Panc1 (cell line): ENCODE data around the gene LILRA5.

Experiments
- CTCF ChIP-seq: fragments of 450-650 bp; IDR thresholded peaks from 2 replicates; pipeline ENCODE4 v1.5.1; 2017; ENCODE audit warnings: mild to moderate bottlenecking
- POLR2AphosphoS5 ChIP-seq: IDR thresholded peaks from 2 replicates; pipeline ENCODE4 v1.6.1; 2012; ENCODE audit warnings: mild to moderate bottlenecking, low read depth, low read length, moderate library complexity
- REST ChIP-seq, 2 experiments: IDR thresholded peaks; 2 replicates each; pipeline ENCODE4 v1.6.1; 2011 to 2012; ENCODE audit warnings: low read depth in 2 of 2, control low read depth in 1 of 2, low read length in 1 of 2, mild to moderate bottlenecking in 1 of 2, moderate library complexity in 1 of 2; ENCODE audit not compliant: insufficient read depth in 1 of 2

- TF ChIP-seq CTCF (no peak), REST (IDR thresholded peaks at IDR 0.05; ENCODE audit: insufficient read depth in 1 of 2, low read depth in 2 of 2, low read length in 1 of 2) (no peak), POLR2AphosphoS5 (no peak)
Observed at GRCh38 chr19:54355675-54356074, 42.7 kb upstream of the LILRA5 start.
